ENCODE results near the gene RIC3.

Gene RIC3

GRCh38 chr11:8095806-8096522 is 72.9 kb downstream of the RIC3 start:
- no peak for DNase-seq (ENCODE audit: low read depth)
- no peak for TF ChIP-seq CTCF (IDR thresholded peaks at IDR 0.05; ENCODE audit: low read depth, low read length, missing control alignments)
- H3K4me3 ChIP-seq (ENCODE audit: low read depth, low read length): no peak overlapping the region
- in situ Hi-C loops (cut with HindIII; ENCODE audit: low sequenced_read_pairs): no loop called here

- in situ Hi-C loops (cut with HindIII; ENCODE audit: low sequenced_read_pairs): no loop called here
- DNase-seq (ENCODE audit: low read depth): no peak
- no peak for TF ChIP-seq CTCF (IDR thresholded peaks at IDR 0.05; ENCODE audit: low read depth, low read length, missing control alignments)
- H3K4me3 ChIP-seq (ENCODE audit: low read depth, low read length): no peak overlapping the region
These were observed 73.5 kb downstream of the RIC3 start for GRCh38 chr11:8095371-8095770.

GRCh38 chr11:8094656-8095055 is 74.2 kb downstream of the RIC3 start:
- no peak overlapping the region for H3K4me3 ChIP-seq (ENCODE audit: low read depth, low read length)
- no peak for TF ChIP-seq CTCF (IDR thresholded peaks at IDR 0.05; ENCODE audit: low read depth, low read length, missing control alignments)
- in situ Hi-C loops (cut with HindIII; ENCODE audit: low sequenced_read_pairs): no loop called here
- no peak for DNase-seq (ENCODE audit: low read depth)

- DNase-seq (ENCODE audit: low read depth): no peak
- in situ Hi-C loops (cut with HindIII; ENCODE audit: low sequenced_read_pairs): no loop called here
- H3K4me3 ChIP-seq (ENCODE audit: low read depth, low read length): no peak overlapping the region
- no peak for TF ChIP-seq CTCF (IDR thresholded peaks at IDR 0.05; ENCODE audit: low read depth, low read length, missing control alignments)
These were observed 74.8 kb downstream of the RIC3 start for GRCh38 chr11:8093931-8094575.

GRCh38 chr11:8092587-8093424 is 76.0 kb downstream of the RIC3 start:
- in situ Hi-C loops (cut with HindIII; ENCODE audit: low sequenced_read_pairs): no loop called here
- H3K4me3 ChIP-seq (ENCODE audit: low read depth, low read length): no peak overlapping the region
- TF ChIP-seq CTCF (IDR thresholded peaks at IDR 0.05; ENCODE audit: low read depth, low read length, missing control alignments): peak; percentile 75
- peak; percentile 31 for DNase-seq (ENCODE audit: low read depth)

- DNase-seq (ENCODE audit: low read depth): no peak
- TF ChIP-seq CTCF (IDR thresholded peaks at IDR 0.05; ENCODE audit: low read depth, low read length, missing control alignments): no peak
- no peak overlapping the region for H3K4me3 ChIP-seq (ENCODE audit: low read depth, low read length)
- in situ Hi-C loops (cut with HindIII; ENCODE audit: low sequenced_read_pairs): no loop called here
These were observed 77.1 kb downstream of the RIC3 start for GRCh38 chr11:8091721-8092120.
